NOMO-1 (cell line): ENCODE data around the gene EIF3L.

ENCODE experiments used
- DNase-seq, 2 experiments: peaks; one replicate each; lab custom pipeline; 2025; ENCODE audit not compliant: unreplicated experiment in 2 of 2; lab: John Stamatoyannopoulos, UW

EIF3L gene

DNA sequence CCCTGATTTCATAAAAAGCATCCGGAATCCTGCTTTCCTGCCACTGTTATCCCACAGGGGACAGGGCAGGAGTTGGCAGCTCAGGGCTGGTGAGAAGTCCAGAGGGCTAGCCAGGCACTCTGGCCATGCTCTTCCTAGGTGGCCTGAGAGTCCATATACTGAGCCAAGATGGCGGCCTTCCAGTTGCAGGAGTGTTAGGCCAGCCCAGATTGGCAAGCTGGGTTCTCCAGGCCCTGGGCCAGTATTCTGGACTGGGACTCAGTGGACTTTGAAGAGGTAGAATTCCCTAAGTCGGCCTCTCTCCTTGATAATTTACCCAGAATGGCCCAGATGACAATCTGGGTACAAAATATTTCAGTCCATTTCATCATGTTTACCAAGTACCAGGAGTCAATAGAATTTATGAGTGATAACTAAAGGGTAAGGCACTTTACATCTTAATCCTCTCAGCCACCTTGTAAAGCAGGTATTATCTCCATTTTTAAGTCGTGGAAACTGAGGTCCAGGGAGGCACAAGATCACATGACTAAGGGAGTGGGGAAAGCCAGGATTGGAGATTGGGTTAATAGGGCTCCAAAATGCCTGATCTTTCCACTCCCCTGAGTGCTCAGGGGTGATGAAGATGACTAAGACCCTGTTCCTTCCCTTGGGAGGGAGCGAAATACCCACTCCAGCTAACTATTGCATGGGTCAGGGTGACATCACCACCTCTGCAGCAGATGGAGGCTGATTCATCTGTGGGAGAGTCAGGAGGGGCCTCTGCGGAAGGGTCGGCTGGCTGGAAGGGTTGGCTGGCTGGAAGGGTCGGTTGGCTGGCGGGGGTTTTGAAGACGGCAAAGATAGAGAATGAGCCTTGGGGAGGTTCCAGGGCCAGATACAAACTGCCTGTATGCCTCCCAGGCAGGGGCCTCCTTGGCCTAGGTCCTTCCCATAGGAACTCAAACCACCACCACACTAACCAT lies 55.6 kb downstream of the EIF3L start:
- DNase-seq: no peak

DNA sequence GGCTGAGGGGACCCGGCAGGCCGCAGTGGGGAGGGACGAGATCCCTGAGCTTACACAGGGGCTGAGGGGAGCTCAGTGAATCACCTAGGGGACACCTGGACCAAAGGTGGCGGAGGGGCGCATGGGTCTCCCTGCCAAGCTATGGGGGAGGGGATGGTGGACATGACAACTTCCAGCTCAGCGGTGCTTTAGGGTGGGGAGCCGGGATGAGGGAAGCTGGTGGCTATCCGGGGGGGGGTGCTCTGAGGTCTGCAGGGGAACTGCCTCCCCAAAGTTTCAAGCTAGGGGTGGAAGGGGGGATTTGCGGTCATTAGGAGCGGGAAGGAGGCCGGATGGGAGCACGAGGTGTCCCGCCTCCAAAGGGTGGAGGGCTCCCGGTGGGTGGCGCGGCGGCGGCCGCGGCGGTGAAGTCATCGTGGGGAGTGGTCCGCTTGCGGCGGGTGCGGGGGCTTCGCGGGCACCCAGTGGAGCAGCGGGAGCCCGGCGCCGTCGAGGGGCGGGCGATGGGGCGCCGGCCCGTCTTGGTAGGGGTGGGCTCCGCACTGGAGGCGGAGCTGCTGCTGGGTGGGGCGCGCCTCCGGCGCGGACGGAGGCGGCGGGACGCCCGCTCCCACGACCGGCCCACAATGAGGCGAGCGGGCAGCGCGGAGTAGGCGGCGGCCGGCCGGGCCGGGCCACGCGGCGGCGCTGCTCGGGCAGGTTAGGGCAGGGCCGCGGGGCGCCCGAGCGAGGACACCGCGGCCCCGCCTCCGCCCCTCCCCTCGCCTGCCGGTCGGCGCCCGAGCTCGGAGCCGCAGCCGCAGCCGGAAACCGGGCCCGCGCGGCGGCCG lies 56.5 kb downstream of the EIF3L start, which contains the start of gene MICALL1:
Gene MICALL1 (plus strand): TSS at position 764 of the 830 bp plus-strand sequence. CDS start 126 bp downstream, outside the sequence.
- DNase-seq: peak; percentile 73 to 79

DNA sequence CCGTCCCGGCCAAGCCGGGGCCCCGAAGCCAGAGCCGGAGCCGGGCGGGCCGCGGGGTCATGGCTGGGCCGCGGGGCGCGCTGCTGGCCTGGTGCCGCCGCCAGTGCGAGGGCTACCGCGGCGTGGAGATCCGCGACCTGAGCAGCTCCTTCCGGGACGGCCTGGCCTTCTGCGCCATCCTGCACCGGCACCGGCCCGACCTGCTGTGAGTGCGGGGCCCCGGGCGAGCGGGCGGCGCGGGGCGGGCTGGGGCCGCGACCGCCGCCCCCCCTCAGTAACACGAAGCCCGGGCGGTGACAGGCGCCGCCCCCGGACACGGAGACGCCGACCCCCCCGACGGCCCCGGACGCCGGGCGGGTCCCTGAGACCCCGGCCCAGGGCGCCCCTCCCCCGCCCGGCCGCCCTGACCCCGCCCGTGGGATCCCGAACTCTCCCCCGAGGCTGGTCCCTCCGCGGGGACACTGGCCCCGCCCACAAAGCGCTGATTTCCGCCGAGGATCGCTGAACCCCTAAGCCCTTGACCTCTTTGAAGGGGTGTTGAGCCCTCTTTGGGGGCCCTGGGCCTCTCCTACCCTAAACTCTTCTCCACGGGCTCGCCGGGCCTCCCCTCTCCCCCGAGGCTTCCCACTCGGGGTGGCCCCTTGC lies 57.3 kb downstream of the EIF3L start:
- DNase-seq: no peak

DNA sequence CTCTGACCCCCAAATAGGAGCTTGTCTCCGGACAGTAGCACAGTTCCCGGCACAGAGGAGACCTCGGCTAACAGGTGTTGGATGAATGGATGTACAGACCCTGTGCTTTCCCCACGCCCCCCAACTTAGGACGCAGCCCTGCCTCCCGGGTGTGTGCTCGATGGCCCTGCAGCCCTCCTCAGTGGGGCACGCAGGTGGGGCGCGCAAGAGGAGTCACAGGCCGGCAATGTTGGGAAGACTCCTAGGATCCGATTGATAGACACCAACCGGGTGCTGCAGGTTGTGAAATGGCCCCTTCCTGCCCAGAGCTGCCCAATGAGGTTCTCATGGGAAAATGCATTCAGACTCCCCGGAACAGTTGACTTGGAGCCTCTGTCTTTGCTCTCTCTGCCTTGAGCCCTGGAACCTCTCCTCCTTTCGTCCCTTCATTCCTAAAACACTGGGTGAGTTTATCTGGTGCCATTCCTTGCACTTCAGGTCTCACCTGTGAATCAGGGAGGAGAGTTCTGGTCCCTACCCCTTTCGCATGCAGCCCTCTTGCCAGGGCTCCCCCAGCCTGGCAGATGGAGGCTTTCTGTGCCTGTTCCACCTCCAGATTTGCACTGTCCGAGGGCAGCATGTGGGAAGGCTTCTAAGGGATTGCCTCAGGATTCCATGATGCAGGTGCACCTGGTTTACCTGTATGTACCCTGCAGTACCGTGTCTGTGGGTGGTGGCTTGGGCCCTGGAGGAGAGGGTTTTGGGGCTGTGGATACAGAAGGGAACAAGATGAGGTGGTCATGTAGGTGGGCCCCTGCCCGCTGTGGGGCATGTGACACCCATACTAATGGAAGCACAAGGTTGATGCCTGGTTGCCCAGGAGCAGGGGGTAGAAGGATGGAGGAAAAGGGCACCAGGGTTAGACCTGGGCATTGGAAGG lies 58.1 kb downstream of the EIF3L start:
- no peak for DNase-seq

DNA sequence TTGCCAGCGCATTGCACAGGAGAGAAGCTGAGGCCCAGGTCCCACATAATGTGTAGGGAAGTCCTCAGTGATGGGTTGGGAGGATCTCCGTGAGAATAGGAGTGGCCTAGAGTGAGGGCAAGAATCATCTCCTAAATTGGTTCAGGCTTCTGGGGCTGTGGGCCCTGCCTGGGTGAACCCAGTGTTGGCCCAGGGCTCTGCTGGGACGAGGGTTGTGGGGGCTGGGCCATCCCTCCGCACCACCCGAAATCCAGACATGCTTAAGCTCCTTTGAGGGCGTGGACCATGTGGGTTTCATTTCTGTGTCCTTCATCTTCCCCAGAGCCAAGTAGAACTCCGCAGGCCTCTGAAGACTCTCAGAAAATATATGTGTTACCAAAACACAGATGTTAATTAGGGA lies 60.5 kb downstream of the EIF3L start:
- DNase-seq: no peak

DNA sequence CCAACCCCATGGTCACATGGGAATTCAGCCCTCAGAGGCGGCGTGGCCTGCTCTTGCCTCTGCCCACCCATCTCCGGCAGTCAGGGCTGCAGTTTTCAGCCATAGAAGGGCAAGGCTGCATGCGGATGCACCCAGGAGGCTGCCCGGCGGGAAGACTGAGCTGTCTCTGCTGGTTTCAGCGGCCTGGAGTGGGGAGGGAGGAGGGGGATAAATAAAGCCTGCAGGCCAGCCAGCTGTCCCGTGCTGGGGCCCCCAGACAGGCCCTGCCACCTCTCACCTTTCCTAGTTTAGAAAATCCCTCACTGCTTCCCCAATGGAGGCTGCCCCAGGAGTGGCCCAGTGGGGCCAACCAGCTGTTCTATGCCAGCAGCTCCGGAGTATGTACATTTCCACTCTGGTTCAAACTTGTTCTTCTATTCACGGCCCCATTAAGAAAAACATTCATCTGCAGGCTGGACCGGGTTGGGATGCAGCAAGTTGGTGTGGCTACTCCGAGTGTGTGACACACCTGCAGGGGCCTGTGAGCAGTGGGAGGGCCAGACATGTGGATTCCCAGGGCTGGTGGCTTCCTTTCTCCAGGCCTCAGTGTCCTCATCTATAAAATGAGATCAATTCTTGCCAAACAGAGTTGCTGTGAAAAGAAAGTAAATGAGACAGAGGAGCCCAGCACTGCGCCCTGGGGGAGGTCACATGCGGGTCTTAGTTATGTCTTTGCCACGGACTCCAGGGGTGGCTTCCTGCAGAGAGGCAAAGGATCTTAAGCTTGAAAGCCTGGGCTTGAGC lies 61.9 kb downstream of the EIF3L start:
- no peak for DNase-seq

DNA sequence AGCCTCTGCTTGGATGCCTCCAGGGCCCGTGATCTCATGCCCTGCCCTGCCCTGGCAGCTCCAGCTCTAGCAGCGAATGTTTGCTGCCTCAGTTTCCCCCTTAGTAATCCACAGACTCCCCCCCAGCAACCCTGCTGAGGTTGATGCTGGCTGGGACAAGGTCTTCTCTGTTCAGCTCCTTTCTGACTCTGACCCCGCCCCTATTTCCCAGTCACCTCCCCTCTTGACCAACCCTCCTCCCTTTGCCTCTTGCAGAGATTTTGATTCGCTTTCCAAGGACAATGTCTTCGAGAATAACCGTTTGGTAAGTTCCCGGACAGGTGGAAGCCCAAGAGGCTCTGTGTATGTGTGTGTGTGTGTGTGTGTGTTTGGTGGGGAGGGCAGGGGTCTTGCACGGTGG lies 62.5 kb downstream of the EIF3L start:
- DNase-seq: no peak

DNA sequence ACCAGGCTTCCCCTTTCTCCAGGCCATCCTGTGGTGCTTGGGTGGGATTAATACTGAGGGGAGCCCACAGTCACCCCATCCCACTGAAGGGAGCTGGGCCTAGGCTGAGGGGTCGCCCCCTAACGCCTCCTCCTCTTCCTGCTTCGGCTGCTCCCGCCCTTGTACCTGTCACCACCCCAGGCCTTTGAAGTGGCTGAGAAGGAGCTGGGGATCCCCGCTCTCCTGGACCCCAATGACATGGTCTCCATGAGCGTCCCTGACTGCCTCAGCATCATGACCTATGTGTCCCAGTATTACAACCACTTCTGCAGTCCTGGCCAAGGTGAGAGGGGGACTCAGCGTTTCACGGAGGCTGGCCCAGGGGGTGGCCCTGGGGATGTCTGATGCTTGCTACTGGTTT lies 63.0 kb downstream of the EIF3L start:
- no peak for DNase-seq

DNA sequence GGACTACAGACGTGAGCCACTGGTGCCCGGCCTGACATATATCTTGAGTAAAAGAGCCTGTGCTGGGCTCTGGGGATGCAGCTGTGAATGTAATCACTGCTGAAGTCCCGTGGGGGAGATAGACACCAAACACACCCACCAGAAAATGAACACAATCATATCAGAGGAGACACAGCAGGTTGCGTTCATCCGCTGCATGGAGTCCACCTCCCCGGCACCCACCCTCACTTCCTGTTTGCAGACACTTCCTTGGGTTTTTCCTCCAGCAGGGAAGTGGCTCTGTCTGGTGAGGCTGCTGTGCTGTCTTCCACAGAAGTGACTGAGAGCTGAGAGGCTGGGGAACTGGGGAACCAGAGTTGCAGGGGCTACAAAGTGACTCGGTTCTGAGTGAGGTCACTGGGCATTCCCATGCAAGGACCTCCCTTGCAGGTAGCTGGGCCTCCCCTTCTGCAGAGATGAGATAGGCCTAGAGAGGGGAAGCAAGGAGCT lies 64.1 kb downstream of the EIF3L start:
- no peak for DNase-seq

DNA sequence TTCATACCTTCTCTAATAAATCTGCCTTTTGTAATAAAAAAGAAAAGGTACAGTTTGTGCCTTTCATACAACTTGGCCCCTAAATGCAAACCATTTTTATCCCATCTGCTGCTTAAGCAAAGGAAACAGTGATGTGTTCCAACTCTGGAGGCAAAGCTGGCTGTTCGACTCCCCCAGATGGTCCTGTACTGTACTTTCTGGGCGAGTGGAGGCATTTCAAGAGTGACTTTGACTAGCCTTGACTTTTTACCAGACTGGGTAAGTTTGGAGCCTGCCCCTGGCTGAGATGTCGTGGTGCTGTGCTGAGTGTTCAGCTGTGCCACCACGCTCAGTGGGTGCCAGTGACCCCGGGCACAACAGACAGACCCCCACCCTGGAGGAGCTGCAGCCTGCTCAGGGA lies 67.1 kb downstream of the EIF3L start:
- no peak for DNase-seq

DNA sequence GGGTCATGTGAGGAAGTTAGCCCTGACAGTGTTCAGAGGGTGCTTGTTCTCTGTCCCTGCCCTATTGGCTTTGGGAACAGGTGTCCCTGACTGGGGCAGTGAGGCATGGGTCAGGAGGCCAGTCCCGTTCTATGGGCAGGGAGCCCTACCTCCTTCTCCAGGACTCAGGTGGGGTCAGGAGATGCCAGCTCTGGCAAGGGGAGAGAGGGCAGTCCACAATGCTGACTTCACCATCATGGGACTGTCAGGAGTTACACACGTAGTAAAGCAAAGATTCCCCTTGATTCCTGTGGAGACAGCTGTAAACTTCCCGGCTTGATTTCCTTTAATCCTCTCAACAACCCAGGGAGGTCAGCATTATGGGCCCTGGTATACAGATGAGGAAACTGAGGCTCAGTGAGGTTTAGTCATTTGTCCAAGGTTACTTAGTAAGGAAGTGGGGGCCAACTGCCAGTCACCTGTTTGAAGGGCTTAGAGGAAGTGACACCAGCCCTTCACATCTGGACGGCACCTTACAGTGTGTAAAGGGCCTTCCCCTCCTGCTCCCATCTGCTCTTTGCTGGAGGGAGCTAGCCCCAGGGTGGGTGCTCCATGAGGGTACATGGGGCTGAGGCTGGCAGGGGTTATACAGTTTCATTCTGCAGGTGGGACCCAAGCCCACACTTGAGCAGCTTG lies 68.8 kb downstream of the EIF3L start:
- DNase-seq: no peak

DNA sequence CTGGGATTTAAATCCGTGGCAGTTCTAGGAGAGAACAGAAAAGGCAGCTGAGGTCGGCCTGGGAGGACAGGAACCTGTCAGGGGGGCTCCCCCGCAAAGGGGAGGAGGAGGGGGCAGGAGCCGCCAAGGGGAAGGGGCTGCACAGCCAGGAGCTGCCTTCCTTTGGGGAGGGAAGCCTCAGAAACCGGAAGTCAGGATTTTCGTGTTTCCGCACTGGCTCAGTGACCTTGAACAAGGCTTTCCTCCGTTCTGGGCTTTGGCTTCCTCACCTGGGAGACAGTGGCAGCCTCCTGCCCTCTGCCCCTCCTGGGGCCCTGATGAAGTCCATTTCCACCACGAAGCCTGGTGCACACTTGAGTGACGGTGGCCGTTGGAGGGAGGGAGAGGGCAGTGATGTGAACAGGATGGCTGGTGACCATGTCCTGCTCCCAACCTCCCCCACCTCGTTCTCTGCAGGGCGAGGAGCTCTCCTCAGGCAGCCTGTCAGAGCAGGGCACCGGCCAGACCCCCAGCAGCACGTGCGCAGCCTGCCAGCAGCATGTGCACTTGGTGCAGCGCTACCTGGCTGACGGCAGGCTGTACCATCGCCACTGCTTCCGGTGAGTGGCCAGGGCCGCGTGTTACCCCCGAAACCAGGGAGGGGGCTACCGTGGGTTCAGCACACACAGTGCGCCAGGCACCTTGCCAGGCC lies 69.5 kb downstream of the EIF3L start:
- DNase-seq: no peak

DNA sequence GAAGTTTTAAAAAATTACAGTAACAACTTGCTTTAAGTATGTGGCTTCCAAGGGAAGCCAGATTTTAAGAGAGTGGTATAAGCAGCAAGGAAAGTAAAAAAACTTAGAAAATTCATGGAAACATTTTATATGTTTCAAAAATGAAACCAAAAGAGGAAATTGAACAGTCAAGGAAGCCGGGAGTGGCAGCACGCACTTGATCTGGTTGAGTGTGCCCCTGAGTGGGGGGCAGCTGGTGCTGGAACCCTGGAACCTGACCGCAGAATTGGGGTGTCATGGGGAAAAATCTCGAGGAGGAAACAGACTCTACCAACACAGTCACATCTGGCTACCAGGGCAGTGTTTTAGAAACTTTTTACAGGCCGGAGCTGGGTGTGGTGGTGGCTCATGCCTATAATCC lies 70.9 kb downstream of the EIF3L start:
- DNase-seq: peak; percentile 14 to 47

DNA sequence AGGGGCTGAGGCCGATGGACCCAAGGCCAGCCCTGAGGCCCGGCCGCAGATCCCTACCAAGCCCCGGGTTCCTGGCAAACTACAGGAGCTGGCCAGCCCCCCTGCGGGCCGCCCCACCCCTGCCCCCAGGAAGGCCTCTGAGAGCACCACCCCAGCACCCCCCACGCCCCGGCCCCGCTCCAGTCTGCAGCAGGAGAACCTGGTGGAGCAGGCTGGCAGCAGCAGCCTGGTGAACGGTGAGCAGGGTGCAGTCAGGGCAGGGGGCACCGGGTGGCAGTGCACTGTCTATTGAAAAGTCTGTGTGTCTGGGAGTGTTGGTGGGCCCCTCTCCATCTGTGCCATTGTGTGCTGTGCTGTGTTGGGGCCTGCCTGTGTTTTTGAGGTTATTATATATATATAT lies 73.0 kb downstream of the EIF3L start:
- no peak for DNase-seq

DNA sequence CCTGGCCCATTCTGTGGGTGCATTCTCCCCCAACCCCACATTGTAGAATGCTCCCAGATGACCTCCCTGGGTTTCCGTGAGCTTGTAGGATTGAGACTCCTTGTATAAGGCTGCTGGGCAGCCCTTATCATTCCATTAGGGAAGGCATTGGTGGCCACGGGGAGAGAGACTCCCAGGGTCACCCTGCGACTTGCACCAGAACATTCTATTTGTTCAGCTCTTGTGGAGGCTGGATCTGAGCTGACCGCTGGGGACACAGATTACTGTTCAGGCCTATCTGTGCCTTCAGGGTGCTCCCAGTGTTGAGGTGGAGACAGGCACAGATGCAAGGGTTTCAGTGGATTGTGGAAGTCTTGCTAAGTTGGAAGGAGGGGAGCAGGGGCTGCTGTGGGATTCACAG lies 74.7 kb downstream of the EIF3L start:
- DNase-seq: no peak

DNA sequence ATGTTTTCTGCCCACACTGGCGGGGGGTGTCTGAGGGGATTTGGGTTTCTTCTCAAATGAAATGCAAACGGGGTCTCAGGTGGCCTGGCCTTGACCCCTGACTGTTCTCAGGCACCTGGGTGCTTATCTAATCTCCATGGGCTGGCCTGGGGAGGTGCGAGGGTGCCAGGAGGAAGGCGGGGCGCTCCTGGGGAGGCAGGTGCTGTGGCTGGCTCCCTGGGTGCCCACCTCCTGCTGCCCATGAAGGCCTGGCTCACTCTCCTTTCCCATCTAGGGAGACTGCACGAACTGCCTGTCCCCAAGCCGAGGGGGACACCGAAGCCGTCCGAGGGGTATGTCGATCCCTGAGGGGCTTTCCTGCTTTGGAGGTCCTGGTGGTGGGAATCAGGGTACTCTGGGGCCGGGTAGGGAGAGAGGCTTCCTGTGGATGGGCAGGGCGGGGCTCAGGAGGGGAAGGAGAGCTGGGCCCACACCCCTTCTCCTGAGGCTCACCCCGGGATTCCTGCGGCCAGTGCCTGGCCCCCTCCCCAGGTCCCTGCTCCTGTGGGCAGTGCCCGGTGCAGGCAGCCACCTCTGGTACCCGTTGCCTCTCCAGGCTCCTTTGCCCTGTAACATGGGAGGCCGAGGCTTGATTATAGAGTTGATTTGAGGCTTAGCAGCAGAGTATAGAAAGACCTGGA lies 75.3 kb downstream of the EIF3L start:
- DNase-seq: no peak

DNA sequence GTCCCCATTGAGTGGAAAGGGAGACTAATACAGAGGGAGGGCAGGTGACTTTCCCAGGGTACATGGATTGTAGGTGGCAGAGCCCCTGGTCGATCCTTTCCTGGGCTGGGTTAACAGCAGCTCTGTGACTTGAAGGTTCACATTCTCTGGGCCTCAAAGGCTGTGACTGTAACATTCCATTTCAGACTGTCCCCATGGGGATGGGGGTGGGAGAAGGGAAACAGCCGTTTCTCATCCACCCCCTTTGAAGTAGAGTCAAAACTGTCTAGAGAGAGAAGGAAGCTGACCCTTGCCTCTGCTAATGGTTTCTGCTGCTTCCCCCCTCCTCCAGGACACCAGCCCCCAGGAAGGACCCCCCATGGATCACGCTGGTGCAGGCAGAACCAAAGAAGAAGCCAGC lies 76.1 kb downstream of the EIF3L start:
- no peak for DNase-seq

DNA sequence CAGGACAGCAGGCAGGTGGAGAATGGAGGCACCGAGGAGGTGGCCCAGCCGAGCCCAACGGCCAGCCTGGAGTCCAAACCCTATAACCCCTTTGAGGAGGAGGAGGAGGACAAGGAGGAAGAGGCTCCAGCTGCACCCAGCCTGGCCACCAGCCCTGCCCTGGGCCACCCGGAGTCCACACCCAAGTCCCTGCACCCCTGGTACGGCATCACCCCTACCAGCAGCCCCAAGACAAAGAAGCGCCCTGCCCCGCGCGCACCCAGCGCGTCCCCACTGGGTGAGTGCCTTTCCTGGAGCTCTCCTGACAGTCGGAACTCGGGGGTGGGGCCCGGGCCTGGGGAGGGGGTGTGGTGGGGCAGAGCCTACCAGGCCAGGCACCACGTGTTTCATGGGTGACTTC lies 76.5 kb downstream of the EIF3L start:
- DNase-seq: no peak
